Body of pancreas (tissue), 4 donors: ENCODE data around the gene HNRNPF. TPM values are rescaled to one million over a fixed set of nuclear protein-coding genes. Genes with fewer than 3 reads are reported as not detected.

Experiments used
- ATAC-seq: fragments of 150-250 bp; one replicate; pipeline ENCODE4 v1.9.1; 2016
- DNase-seq, 4 donors: peaks; one replicate each; pipeline ENCODE4 v3.0.0-alpha.2; 2019
- H3K27ac ChIP-seq, 4 donors: fragments of 200-600 bp; sonication (generic); 1 replicate in 3 of 4; 2 replicates in 1 of 4; pipeline versions ENCODE4 v1.5.1 to v1.6.1; 2016 to 2019; ENCODE audit warnings: mild to moderate bottlenecking in 1 of 4, mixed read lengths in 1 of 4, moderate library complexity in 1 of 4
- H3K27me3 ChIP-seq, 2 donors: fragments of 200-600 bp; sonication (generic); one replicate each; pipeline ENCODE4 v1.6.0; 2016; ENCODE audit warnings: mild to moderate bottlenecking in 1 of 2
- H3K36me3 ChIP-seq, 2 donors: fragments of 200-600 bp; sonication (generic); replicated peaks in 1 of 2; 2 replicates each; pipeline ENCODE4 v1.5.1; 2016; ENCODE audit warnings: low read depth in 2 of 2; ENCODE audit not compliant: insufficient read depth in 1 of 2
- H3K4me1 ChIP-seq: fragments of 200-600 bp; sonication (generic); one replicate; pipeline ENCODE4 v1.6.0; 2016
- H3K4me3 ChIP-seq, 2 donors: fragments of 200-600 bp; sonication (generic); 1 replicate in 1 of 2; 2 replicates in 1 of 2; pipeline ENCODE4 v1.5.1; 2016 to 2019
- H3K9me3 ChIP-seq, 3 donors: fragments of 200-600 bp; sonication (generic); 1 replicate in 2 of 3; 2 replicates in 1 of 3; pipeline ENCODE4 v1.5.1; 2016
- POLR2A ChIP-seq, 3 donors: fragments of 450-650 bp; IDR thresholded peaks; one replicate each; pipeline ENCODE4 v1.6.1; 2016; ENCODE audit warnings: antibody characterized with exemption in 3 of 3, mild to moderate bottlenecking in 2 of 3
- WGBS, 2 donors: methylation state at CpG; one replicate each; pipeline ENCODE4 v1.1.5; 2017; 5-methylcytosine and 5-hydroxymethylcytosine counted together
- intact Hi-C: fragments of 100-400 bp; cut with DNase I; formaldehyde crosslinking; loops from one replicate; pipeline ENCODE4 v1.15.1; 2023
- total RNA-seq, 2 donors: library from RNA; depleted of rRNA; stranded (reverse); fragments of >200 nt; gene quantifications; one replicate each; pipeline ENCODE4 v1.1.0, GENCODE V29; 2016
- TF ChIP-seq, protein P1 (sequence below), 7 experiments: fragments of 450-650 bp in 4 of 7; fragments of 200-600 bp in 3 of 7; sonication (generic) in 3 of 7; IDR thresholded peaks; one replicate each; pipeline ENCODE4 v1.5.1; 2016 to 2019; ENCODE audit warnings: antibody characterized with exemption in 7 of 7

Gene HNRNPF
- total RNA-seq, 2 donors from 2014 or later = 33.6 to 80.9 TPM

DNA sequence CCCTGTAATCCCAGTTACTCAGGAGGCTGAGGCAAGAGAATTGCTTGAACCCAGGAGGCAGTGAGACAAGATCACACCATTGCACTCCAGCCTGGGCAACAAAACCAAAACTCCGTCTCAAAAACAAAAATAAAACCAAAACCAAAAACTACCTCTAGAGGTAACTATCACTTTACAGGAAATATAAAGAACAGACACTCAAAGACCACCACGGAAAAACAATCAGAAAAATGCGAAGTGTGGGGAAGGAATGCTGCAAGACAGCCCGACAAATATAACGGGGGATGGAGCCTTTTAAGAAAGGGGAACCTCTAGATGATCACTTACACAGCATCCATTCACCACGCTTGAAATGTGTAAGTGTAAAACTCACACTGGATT is 4.3 kb downstream of the HNRNPF start:
- H3K4me1 ChIP-seq = peaks cover 67% of the 10 kb centered on the region
- DNase-seq (no peak), ATAC-seq (no peak)
- intact Hi-C loops = no loop called here
- no peak overlapping the region for H3K27ac ChIP-seq
- TF ChIP-seq, protein P1, sequence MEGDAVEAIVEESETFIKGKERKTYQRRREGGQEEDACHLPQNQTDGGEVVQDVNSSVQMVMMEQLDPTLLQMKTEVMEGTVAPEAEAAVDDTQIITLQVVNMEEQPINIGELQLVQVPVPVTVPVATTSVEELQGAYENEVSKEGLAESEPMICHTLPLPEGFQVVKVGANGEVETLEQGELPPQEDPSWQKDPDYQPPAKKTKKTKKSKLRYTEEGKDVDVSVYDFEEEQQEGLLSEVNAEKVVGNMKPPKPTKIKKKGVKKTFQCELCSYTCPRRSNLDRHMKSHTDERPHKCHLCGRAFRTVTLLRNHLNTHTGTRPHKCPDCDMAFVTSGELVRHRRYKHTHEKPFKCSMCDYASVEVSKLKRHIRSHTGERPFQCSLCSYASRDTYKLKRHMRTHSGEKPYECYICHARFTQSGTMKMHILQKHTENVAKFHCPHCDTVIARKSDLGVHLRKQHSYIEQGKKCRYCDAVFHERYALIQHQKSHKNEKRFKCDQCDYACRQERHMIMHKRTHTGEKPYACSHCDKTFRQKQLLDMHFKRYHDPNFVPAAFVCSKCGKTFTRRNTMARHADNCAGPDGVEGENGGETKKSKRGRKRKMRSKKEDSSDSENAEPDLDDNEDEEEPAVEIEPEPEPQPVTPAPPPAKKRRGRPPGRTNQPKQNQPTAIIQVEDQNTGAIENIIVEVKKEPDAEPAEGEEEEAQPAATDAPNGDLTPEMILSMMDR (IDR thresholded peaks at IDR 0.05) = no peak
- no peak for TF ChIP-seq POLR2A (IDR thresholded peaks at IDR 0.05)
- H3K36me3 ChIP-seq = no peaks in the 10 kb centered on the region
- no peaks in the 10 kb centered on the region for H3K27me3 ChIP-seq
- WGBS, 2 donors = 64 to 79% methylated on average over 6 of the region's 6 CpGs
- H3K9me3 ChIP-seq = no peaks in the 10 kb centered on the region
- no peak overlapping the region for H3K4me3 ChIP-seq

DNA sequence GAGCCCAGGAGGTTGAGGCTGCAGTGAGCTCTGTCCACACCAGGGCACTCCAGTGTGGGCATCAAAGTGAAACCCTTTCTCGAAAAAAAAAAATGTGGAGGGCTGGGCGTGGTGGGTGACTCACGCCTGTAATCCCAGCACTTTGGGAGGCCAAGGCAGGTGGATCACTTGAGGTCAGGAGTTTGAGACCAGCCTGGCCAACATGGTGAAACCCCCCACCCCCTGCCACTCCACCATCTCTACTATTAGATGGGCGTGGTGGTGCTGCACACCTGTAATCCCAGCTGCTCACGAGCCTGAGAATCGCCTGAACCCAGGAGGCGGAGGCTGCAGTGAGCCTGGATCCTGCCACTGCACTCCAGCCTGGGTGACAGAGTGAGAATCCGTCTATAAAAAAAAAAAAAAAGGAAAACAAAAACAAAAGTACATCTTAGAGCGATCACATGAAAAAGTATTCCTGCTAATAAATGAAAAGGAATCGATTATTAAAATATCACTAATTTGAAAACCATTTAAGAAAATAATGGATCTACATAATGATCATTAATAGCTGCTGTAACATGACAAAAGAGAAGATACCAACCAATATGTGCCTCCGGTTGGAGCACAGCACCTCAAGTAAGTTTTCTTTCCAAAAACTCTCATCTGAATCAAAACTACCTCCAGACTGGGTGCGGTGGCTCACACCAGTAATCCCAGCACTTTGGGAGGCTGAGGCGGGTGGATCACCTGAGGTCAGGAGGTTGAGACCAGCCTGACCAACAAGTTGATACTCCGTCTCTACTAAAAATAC is 4.9 kb downstream of the HNRNPF start:
- Histone ChIP-seq H3K9me3 (no peaks in the 10 kb centered on the region), H3K27ac (no peak overlapping the region), H3K36me3 (no peaks in the 10 kb centered on the region), H3K4me1 (peaks cover 70% of the 10 kb centered on the region), H3K27me3 (no peaks in the 10 kb centered on the region), H3K4me3 (no peak overlapping the region)
- WGBS, 2 donors = 73 to 76% methylated on average over 12 of the region's 14 CpGs
- TF ChIP-seq, protein P1 (IDR thresholded peaks at IDR 0.05) = no peak
- TF ChIP-seq POLR2A (IDR thresholded peaks at IDR 0.05) = no peak
- ATAC-seq (no peak), DNase-seq (no peak)
- intact Hi-C loops = no loop called here

DNA sequence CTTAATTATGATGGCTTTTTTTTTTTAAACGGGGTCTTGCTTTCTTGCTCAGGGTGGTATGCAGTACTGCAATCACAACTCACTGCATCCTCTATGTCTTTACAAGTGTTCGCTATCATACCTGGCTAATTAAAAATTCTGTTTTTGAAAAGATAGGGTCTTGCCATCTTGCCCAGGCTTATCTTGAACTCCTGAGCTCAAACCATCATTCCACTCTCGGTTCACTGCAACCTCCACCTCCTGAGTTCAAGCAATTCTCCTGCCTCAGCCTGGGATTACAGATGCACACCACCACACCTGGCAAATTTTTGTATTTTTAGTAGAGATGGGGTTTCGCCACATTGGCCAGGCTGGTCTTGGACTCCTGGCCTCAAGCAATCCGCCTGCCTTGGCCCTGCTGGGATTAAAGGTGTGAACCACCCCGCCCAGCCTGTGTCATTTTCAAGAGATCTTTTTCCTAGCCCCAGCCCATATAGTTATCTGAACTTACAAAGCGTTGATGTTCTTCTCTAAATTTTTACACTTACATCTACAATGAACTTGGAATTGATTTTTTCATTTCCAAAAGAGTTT is 6.0 kb downstream of the HNRNPF start:
- TF ChIP-seq POLR2A (IDR thresholded peaks at IDR 0.05) = no peak
- TF ChIP-seq, protein P1 (IDR thresholded peaks at IDR 0.05) = no peak
- WGBS, 2 donors = 85% methylated on average over 7 of the region's 7 CpGs
- no peak for DNase-seq
- no peak for ATAC-seq
- H3K36me3 ChIP-seq = no peaks in the 10 kb centered on the region
- H3K4me1 ChIP-seq = peaks cover 81% of the 10 kb centered on the region
- no peak overlapping the region for H3K27ac ChIP-seq
- H3K9me3 ChIP-seq = no peaks in the 10 kb centered on the region
- H3K4me3 ChIP-seq = no peak overlapping the region
- no peaks in the 10 kb centered on the region for H3K27me3 ChIP-seq
- intact Hi-C loops = no loop called here

DNA sequence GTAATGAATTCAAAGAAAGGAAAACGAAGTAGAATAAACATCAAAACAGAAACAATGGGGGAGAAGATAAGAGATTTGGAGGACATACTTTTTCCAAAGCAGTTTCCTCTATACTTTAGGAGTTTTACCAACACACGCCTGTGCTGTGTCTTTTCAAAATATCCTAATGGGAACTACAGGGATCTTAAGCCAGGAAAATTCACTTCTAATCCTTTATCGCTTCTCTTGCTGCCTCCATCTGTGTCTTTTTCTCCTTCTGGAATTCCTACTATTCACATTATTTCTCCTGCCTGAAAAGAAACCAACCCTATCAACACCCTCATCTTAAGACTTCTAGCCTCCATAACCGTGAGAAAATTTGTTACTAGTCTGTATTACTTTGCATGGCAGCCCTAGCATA is 6.8 kb downstream of the HNRNPF start:
- no peak for ATAC-seq
- Histone ChIP-seq H3K9me3 (no peaks in the 10 kb centered on the region), H3K4me1 (peaks cover 85% of the 10 kb centered on the region), H3K27ac (no peak overlapping the region), H3K27me3 (no peaks in the 10 kb centered on the region), H3K4me3 (no peak overlapping the region), H3K36me3 (no peaks in the 10 kb centered on the region)
- WGBS, 2 donors = 45 to 52% methylated on average over 4 of the region's 4 CpGs
- intact Hi-C loops = no loop called here
- TF ChIP-seq, protein P1 (IDR thresholded peaks at IDR 0.05) = no peak
- no peak for TF ChIP-seq POLR2A (IDR thresholded peaks at IDR 0.05)
- DNase-seq = no peak

DNA sequence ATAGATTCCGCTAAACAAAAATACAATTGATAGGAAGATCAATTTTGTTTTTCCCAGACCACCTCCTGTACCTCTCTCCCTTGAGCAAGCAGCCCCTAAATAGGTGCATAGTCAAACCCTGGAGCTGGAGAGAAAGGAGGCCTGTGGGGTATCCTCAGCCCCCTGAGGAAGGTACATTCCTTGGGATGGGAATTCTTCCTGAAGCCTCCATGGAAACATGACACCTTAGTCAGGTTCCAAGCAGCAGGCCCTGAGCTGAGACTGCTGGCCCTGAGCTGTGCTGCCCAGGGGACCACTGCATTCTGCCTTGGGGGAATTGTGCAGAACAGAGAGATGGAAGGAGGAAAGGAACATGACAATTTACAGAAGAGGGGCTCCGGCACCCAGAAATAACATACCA is 7.4 kb downstream of the HNRNPF start:
- intact Hi-C loops = no loop called here
- no peak overlapping the region for H3K4me3 ChIP-seq
- H3K36me3 ChIP-seq = no peaks in the 10 kb centered on the region
- H3K27me3 ChIP-seq = no peaks in the 10 kb centered on the region
- ATAC-seq (no peak), DNase-seq (no peak)
- 86 to 89% methylated on average over 2 of the region's 2 CpGs for WGBS, 2 donors
- H3K9me3 ChIP-seq = no peaks in the 10 kb centered on the region
- peaks cover 85% of the 10 kb centered on the region for H3K4me1 ChIP-seq
- TF ChIP-seq POLR2A (IDR thresholded peaks at IDR 0.05) = no peak
- TF ChIP-seq, protein P1 (IDR thresholded peaks at IDR 0.05) = no peak
- no peak overlapping the region for H3K27ac ChIP-seq
